Coronary artery (tissue), 2 donors: ENCODE results near the gene PTH2.

Source experiments
- DNase-seq: peaks from one replicate; pipeline ENCODE4 v3.0.0-alpha.2; 2017; ENCODE audit warnings: low spot score
- H3K27ac ChIP-seq, 2 donors: fragments of 200-600 bp; sonication (generic); one replicate each; pipeline ENCODE4 v1.5.1; 2016 to 2019
- H3K4me3 ChIP-seq: fragments of 200-600 bp; sonication (generic); 2 replicates; pipeline ENCODE4 v1.5.1; 2016; ENCODE audit warnings: mild to moderate bottlenecking, moderate library complexity
- TF ChIP-seq, protein P1 (sequence below): fragments of 200-600 bp; sonication (generic); IDR thresholded peaks from one replicate; pipeline ENCODE4 v1.5.1; 2019; ENCODE audit warnings: antibody characterized with exemption

The PTH2 gene

DNA sequence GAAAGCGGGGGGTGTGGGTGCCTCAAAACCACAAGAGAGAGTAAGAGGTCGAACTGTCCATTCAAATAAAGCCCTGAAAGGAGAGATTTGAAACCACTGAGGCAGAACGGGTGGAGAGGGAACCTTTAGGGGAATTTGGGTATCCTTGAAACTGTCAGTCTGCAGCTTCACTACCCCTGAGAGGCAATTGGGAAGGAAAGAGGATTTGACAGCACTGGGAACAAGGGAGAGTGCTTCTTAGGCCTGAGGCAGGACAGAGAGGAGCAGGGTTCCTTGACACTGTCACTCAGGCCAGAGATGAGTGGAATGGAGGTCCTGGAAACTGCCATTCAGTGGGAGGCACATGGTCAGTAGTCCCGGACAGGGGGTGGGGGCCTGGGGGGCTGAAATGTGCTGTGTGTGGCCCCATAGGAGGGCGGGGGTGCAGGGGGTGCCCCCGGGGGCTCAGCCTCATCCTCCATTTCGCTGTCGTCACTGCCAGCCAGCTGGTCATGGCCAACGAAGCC lies 7.0 kb upstream of the PTH2 start:
- TF ChIP-seq, protein P1, sequence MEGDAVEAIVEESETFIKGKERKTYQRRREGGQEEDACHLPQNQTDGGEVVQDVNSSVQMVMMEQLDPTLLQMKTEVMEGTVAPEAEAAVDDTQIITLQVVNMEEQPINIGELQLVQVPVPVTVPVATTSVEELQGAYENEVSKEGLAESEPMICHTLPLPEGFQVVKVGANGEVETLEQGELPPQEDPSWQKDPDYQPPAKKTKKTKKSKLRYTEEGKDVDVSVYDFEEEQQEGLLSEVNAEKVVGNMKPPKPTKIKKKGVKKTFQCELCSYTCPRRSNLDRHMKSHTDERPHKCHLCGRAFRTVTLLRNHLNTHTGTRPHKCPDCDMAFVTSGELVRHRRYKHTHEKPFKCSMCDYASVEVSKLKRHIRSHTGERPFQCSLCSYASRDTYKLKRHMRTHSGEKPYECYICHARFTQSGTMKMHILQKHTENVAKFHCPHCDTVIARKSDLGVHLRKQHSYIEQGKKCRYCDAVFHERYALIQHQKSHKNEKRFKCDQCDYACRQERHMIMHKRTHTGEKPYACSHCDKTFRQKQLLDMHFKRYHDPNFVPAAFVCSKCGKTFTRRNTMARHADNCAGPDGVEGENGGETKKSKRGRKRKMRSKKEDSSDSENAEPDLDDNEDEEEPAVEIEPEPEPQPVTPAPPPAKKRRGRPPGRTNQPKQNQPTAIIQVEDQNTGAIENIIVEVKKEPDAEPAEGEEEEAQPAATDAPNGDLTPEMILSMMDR = no peak
- DNase-seq = no peak
- Histone ChIP-seq H3K27ac (no peak overlapping the region), H3K4me3 (no peak overlapping the region)

DNA sequence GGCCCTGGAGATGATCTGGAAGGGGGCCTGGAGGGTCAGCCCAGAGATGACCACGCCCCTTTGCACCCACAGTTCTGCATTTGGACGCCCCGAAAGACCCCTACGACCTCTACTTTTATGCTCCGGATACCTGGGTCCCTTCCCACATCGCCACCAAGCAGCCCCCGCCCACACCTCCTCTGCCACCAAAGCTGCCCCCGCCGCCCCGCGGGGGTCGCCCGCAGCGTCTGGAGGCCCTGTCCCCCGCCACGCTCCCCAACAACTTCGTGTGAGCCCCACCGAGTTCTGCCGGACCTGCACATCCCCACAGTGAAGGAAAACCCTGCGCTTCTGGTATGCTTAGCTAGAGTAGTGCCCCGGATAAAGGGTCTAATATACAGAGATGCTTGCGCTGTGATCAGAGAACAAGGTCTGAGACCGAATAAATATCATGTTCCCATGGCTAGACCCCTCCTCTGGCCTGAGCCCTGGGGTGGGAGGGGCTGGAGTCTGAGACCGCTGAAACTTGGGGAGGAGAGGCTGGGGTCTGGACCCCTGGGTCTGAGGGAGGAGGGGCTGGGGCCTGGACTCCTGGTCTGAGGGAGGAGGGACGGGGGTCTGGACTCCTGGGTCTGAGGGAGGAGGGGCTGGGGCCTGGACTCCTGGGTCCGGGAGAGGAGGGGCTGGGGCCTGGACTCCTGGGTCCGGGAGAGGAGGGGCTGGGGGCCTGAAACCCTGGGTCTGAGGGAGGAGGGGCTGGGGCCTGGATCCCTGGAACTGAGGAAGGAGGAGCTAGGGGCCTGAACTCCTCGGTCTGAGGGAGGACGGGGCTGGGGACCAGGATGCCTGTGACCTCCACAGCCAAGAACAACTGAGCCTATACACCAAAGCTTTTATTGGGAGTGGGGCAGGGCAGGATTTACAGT lies 5.6 kb upstream of the PTH2 start:
- no peak overlapping the region for H3K27ac ChIP-seq
- peak overlapping the region; percentile 39 for H3K4me3 ChIP-seq
- TF ChIP-seq, protein P1 = no peak
- DNase-seq = no peak

DNA sequence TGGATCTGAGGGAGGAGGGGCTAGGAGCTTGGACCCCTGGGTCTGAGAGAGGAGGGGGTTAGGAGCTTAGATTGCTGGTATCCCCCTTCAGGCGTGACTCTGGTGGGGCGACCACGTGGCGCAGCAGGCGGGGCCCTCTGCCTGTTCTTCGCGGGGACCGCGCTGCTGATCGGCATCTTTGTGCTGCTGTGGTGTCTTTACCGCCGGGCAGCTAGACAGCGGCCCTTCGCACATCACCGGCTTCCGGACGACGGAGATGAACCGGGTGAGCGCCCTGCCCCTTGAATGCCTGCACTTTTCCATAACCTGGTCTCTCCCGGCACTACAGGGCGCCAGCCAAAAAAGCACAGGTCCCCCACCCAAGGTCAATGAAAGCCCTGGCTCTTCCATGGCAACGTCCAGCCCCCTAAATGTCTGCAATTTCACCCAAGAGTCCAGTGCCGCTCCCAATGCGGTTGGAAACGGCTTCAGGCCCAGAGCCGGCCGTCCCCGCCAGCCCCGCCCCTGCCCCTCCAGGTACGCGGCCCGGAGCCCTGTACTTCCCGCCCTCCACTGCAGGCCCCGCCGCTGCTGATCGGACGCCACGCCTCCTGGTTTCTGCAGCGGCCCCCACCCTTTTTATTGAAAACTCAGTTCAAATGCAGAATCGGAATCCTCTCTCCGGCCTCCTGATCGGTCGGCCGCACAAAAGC lies 4.8 kb upstream of the PTH2 start:
- DNase-seq = no peak
- TF ChIP-seq, protein P1 = no peak
- H3K4me3 ChIP-seq = peak overlapping the region; percentile 39
- H3K27ac ChIP-seq = no peak overlapping the region

DNA sequence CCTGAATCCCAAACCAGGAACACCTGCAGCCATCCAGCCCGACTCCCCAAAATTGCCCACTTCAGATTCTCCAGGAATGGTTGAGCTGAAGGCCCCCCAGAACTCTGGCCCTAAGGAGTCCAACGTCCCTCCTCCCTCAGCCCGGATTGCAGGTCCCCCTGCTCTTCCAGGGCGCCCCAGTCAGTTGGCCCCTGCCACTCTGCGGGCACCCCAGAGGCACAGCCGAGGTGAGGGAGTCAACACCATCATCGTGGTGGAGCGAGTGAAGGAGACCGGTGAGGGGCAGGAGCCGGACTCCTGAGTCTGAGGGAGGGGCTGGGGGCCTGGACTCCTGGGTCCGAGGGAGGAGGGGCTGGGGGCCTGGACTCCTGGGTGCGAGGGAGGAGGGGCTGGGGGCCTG lies 4.1 kb upstream of the PTH2 start:
- DNase-seq = no peak
- TF ChIP-seq, protein P1 = no peak
- Histone ChIP-seq H3K4me3 (no peak overlapping the region), H3K27ac (no peak overlapping the region)

DNA sequence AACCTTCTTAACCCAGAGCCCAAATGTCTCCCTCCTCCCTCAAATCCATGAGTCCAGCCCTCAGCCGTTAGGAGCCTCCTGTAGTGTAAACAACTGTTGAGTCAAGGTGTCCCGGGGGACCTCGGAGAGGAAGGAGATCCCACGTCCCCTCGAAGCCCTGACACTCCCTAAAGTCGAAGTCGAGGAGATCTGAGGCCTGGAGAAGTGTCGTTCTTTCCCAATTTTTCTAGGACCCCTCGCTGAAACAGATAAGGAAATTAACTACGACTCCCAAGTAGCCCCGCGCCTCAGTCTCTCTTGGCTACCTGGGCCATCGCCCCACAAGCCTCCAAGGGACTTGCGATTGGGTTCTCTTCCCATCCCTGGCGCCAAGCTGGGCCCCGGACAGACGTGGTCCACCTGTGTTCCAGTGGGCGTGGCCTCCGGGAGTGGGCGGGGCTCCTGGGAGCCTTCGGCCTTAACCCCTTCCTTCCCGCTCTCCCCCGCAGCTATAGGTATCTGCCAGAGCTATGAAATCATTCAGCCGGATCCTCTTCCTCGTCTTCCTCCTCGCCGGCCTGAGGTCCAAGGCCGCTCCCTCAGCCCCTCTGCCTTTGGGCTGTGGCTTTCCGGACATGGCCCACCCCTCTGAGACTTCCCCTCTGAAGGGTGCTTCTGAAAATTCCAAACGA lies 2.8 kb upstream of the PTH2 start:
- no peak overlapping the region for H3K27ac ChIP-seq
- DNase-seq = no peak
- TF ChIP-seq, protein P1 = no peak

DNA sequence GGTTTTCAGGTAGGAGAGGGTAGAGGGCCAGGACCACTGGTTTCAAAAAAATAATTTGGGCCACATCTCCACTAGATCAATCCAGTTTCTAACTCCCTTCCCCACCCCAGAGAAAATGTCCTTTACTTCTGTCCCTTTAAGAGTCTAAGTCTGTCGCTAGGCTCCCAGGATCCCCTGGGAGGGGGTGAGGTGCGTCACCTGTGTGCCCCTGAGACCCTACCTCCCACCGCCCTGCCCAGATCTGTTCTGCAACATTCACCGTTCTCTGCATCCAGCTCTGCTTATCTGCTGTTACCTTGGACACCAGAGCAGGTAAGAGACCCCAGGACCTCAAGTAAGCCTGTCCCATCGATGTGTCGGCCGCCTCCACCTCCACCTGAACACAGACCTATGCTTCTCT lies 1.9 kb upstream of the PTH2 start, which contains the start of gene GFY:
Gene GFY, plus strand, starts transcription at position 211 of the 400 bp plus-strand sequence. CDS start 1,043 bp downstream, outside the sequence.
- no peak for DNase-seq
- no peak within 1 kb of the TSS for H3K27ac ChIP-seq
- TF ChIP-seq, protein P1 = no peak
- no peak within 1 kb of the TSS for H3K4me3 ChIP-seq

More for the DNA sequence above, 2.8 kb upstream of the PTH2 start:
- H3K4me3 ChIP-seq = no peak overlapping the region
